IMR-90 (cell line): ENCODE measurements around the gene TOP2A. TPM values are rescaled to one million over a fixed set of nuclear protein-coding genes. Genes with fewer than 3 reads are reported as not detected.

Source experiments
- ATAC-seq: fragments of 200-7000 bp; cut with Tn5 transposase; 2 replicates; pipeline ENCODE4 v1.9.1; 2020; ENCODE audit warnings: low read depth, mild to moderate bottlenecking, moderate library complexity
- BruUV-seq: library from RNA; stranded (reverse); fragments of 400-500 nt; replicated peaks from 2 replicates; lab custom pipeline; 2021; lab: Mats Ljungman, UMichigan
- CTCF ChIA-PET: fragments of 300-600 bp; formaldehyde crosslinking; extraction: SDS; loops from one replicate; lab custom pipeline; 2021; ENCODE audit warnings: antibody characterized with exemption; lab: Yijun Ruan, JAX
- POLR2A ChIA-PET: fragments of 300-600 bp; sonication (Branson Sonifier 250); formaldehyde crosslinking; loops from one replicate; lab custom pipeline; 2022; ENCODE audit warnings: antibody characterized with exemption; ENCODE audit not compliant: unreplicated experiment; lab: Charles Lee
- DNase-seq: peaks from one replicate; pipeline ENCODE4 v3.0.0; 2013
- H2AFZ ChIP-seq: replicated peaks from 2 replicates; pipeline ENCODE3; 2013; ENCODE audit warnings: low read length, mild to moderate bottlenecking; ENCODE audit not compliant: poor library complexity
- H2AK5ac ChIP-seq: 2 replicates; pipeline ENCODE4 v1.6.1; 2013; ENCODE audit warnings: low read depth, low read length, inconsistent platforms
- H2AK9ac ChIP-seq: replicated peaks from 2 replicates; pipeline ENCODE3; 2013; ENCODE audit warnings: mild to moderate bottlenecking, low read depth, low read length, moderate library complexity; ENCODE audit not compliant: poor library complexity
- H2BK120ac ChIP-seq: 2 replicates; pipeline ENCODE4 v1.6.1; 2013; ENCODE audit warnings: low read depth, low read length, inconsistent platforms
- H2BK15ac ChIP-seq: 3 replicates; pipeline ENCODE4 v1.6.1; 2013; ENCODE audit warnings: low read depth, low read length, inconsistent platforms
- H2BK20ac ChIP-seq: 2 replicates; pipeline ENCODE4 v1.6.1; 2013; ENCODE audit warnings: low read depth, mild to moderate bottlenecking, inconsistent platforms, low read length, moderate library complexity
- H2BK5ac ChIP-seq: 2 replicates; pipeline ENCODE4 v1.6.1; 2013; ENCODE audit warnings: mild to moderate bottlenecking, low read depth, low read length, inconsistent platforms; ENCODE audit not compliant: poor library complexity, severe bottlenecking
- H3K14ac ChIP-seq: replicated peaks from 2 replicates; pipeline ENCODE4 v1.6.1; 2013; ENCODE audit warnings: low read depth, low read length, inconsistent platforms
- H3K18ac ChIP-seq: 2 replicates; pipeline ENCODE4 v1.6.1; 2013; ENCODE audit warnings: low read depth, low read length, control low read depth
- H3K23ac ChIP-seq: 2 replicates; pipeline ENCODE4 v1.6.1; 2013; ENCODE audit warnings: low read depth, low read length, inconsistent platforms
- H3K27ac ChIP-seq: 2 replicates; pipeline ENCODE4 v1.5.1; 2013; ENCODE audit warnings: mild to moderate bottlenecking, control low read depth, low read length; ENCODE audit not compliant: insufficient read depth
- H3K27me3 ChIP-seq: 2 replicates; pipeline ENCODE4 v1.6.1; 2013; ENCODE audit warnings: low read length; ENCODE audit not compliant: control insufficient read depth, insufficient read depth
- H3K36me3 ChIP-seq: 2 replicates; pipeline ENCODE4 v1.6.1; 2013; ENCODE audit warnings: low read length, mixed read lengths; ENCODE audit not compliant: control insufficient read depth, insufficient read depth
- H3K4ac ChIP-seq: 2 replicates; pipeline ENCODE4 v1.6.1; 2013; ENCODE audit warnings: low read depth, low read length, inconsistent platforms
- H3K4me1 ChIP-seq: 2 replicates; pipeline ENCODE4 v1.6.1; 2013; ENCODE audit warnings: low read length, mixed read lengths; ENCODE audit not compliant: control insufficient read depth, insufficient read depth
- H3K4me2 ChIP-seq: 2 replicates; pipeline ENCODE4 v1.6.1; 2013; ENCODE audit warnings: low read depth, mild to moderate bottlenecking, control low read depth, low read length, moderate library complexity
- H3K4me3 ChIP-seq: 2 replicates; pipeline ENCODE4 v1.5.1; 2013; ENCODE audit warnings: low read depth, mild to moderate bottlenecking, control low read depth, low read length, moderate library complexity; ENCODE audit not compliant: insufficient read depth
- H3K56ac ChIP-seq: 2 replicates; pipeline ENCODE4 v1.6.1; 2013; ENCODE audit warnings: low read length, inconsistent platforms; ENCODE audit not compliant: insufficient read depth; ENCODE audit errors: extremely low read depth
- H3K79me1 ChIP-seq, 2 experiments: 2 replicates each; pipeline ENCODE4 v1.6.1; 2013; ENCODE audit warnings: low read length in 2 of 2, inconsistent platforms in 1 of 2, low read depth in 1 of 2
- H3K9ac ChIP-seq: 2 replicates; pipeline ENCODE4 v1.6.1; 2013; ENCODE audit warnings: low read depth, low read length, control low read depth
- H3K9me1 ChIP-seq: 2 replicates; pipeline ENCODE4 v1.6.1; 2013; ENCODE audit warnings: low read length, inconsistent platforms; ENCODE audit not compliant: insufficient read depth
- H3K9me3 ChIP-seq: 2 replicates; pipeline ENCODE4 v1.6.1; 2013; ENCODE audit warnings: low read length; ENCODE audit not compliant: control insufficient read depth, insufficient read depth
- H4K20me1 ChIP-seq: 2 replicates; pipeline ENCODE4 v1.6.1; 2013; ENCODE audit warnings: low read length, inconsistent platforms; ENCODE audit not compliant: insufficient read depth
- H4K5ac ChIP-seq: 2 replicates; pipeline ENCODE4 v1.6.1; 2013; ENCODE audit warnings: mild to moderate bottlenecking, low read depth, low read length, control low read depth
- H4K8ac ChIP-seq, 2 experiments: 2 replicates each; pipeline ENCODE4 v1.6.1; 2013; ENCODE audit warnings: low read depth in 2 of 2, low read length in 2 of 2, control low read depth in 1 of 2, inconsistent platforms in 1 of 2
- H4K91ac ChIP-seq: 2 replicates; pipeline ENCODE4 v1.6.1; 2013; ENCODE audit warnings: low read depth, low read length, inconsistent platforms; ENCODE audit not compliant: insufficient read depth
- BHLHE40 ChIP-seq: fragments of 150-350 bp; IDR thresholded peaks from 2 replicates; pipeline ENCODE4 v1.6.1; 2016; ENCODE audit warnings: mild to moderate bottlenecking, low read depth, low read length
- ELK1 ChIP-seq: fragments of 150-350 bp; IDR thresholded peaks from 2 replicates; pipeline ENCODE4 v1.6.1; 2016; ENCODE audit warnings: low read depth, mild to moderate bottlenecking, low read length, moderate library complexity, borderline replicate concordance
- MAZ ChIP-seq: IDR thresholded peaks from 2 replicates; pipeline ENCODE4 v1.6.1; 2012; ENCODE audit warnings: low read depth, mild to moderate bottlenecking, low read length, improper control_type of control experiment, moderate library complexity, borderline replicate concordance
- NFE2L2 ChIP-seq: fragments of 150-350 bp; IDR thresholded peaks from 2 replicates; pipeline ENCODE4 v1.6.1; 2016; ENCODE audit warnings: low read depth, mild to moderate bottlenecking, low read length
- RAD21 ChIP-seq: IDR thresholded peaks from 2 replicates; pipeline ENCODE4 v1.6.1; 2012; ENCODE audit warnings: low read length, improper control_type of control experiment
- RCOR1 ChIP-seq: IDR thresholded peaks from 2 replicates; pipeline ENCODE4 v1.6.1; 2012; ENCODE audit warnings: mild to moderate bottlenecking, low read length, improper control_type of control experiment; ENCODE audit not compliant: insufficient replicate concordance
- SMC3 ChIP-seq: fragments of 150-350 bp; IDR thresholded peaks from 2 replicates; pipeline ENCODE4 v1.6.1; 2016; ENCODE audit warnings: low read depth, mild to moderate bottlenecking, antibody characterized with exemption, low read length, moderate library complexity
- WGBS, 2 experiments: methylation state at CpG; one replicate each; pipeline versions ENCODE4 v1.1.5 to v1.1.7; 2013; ENCODE audit warnings: missing lambda C conversion rate in 2 of 2; ENCODE audit not compliant: insufficient read length in 1 of 2; ENCODE audit errors: extremely low coverage in 2 of 2; 5-methylcytosine and 5-hydroxymethylcytosine counted together
- dilution Hi-C: fragments of 300-500 bp; cut with HindIII; formaldehyde crosslinking; loops from one replicate; pipeline ENCODE4 v1.14.3; 2018; ENCODE audit warnings: low sequenced_read_pairs; ENCODE audit not compliant: unreplicated experiment
- in situ Hi-C: fragments of 300-500 bp; cut with MboI; formaldehyde crosslinking; loops from 3 replicates; pipeline ENCODE4 v1.14.3; 2019; ENCODE audit warnings: low sequenced_read_pairs, inconsistent platforms, mixed read lengths
- intact Hi-C: fragments of 100-400 bp; cut with micrococcal nuclease; formaldehyde crosslinking; loops from 2 replicates; pipeline ENCODE4 v1.10.0; 2022
- polyA plus RNA-seq, 3 experiments: library from polyadenylated mRNA; depleted of rRNA; stranded (reverse); fragments of >200 nt; gene quantifications; 2 replicates each; pipeline ENCODE4 v1.2.3, GENCODE V29; 2012; ENCODE audit warnings: low replicate concordance in 1 of 3
- total RNA-seq: library from RNA; depleted of rRNA; stranded (reverse); fragments of >200 nt; gene quantifications from 2 replicates; pipeline ENCODE4 v1.2.3, GENCODE V29; 2012
- TF ChIP-seq, protein P1 (sequence below): conservative IDR thresholded peaks from 2 replicates; pipeline ENCODE4 v1.5.1; 2012; ENCODE audit warnings: mild to moderate bottlenecking, low read depth, low read length, improper control_type of control experiment

Gene TOP2A
- total and polyA plus RNA-seq, 2 of the 4 experiments (the other 2 are of a cell fraction): 43.4 to 68.5 TPM

DNA sequence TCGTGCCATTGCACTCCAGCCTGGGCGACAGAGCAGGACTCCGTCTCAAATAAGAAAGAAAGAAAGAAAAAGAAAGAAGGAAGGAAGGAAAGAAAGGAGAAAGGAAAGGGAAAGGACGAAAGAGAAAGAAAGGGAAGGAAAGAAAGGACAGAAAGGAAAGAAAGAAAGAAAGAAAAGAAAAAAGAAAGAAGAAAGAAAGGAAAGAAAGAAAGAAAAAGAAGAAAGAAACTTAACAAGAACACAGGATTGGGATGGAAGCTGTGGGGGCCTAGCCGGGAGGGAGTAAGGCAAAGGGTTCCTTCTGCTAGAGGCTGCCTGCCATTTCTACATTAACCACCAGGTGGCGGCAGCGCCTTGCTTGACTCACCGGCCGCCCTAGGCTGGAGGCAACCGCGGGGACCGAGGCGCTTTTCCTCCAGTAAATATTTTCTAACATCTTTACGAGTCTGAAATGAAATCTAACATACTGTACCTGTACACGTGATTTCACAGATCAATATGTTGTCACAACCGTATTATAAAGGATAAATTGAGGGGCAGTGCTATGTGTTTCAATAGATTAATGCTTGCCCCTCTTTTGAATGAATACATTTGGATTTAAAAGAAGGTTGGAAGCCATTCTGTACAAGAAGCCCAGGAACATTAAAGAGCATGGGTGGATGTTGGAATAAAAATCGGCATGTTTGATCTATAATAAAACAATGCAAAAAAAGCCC is 59.2 kb downstream of the TOP2A start:
- Histone ChIP-seq H3K4me2 (peak overlapping the region; percentile 92; the same call in 1 of the 2 replicates), H3K14ac (no peak overlapping the region), H4K5ac (no peak overlapping the region), H4K20me1 (peaks cover 11% of the 10 kb centered on the region; the same call in 1 of the 2 replicates), H3K27me3 (no peaks in the 10 kb centered on the region), H3K27ac (no peak overlapping the region), H3K9me1 (no peaks in the 10 kb centered on the region), H3K9me3 (no peaks in the 10 kb centered on the region), H3K23ac (no peak overlapping the region), H4K8ac (0 out of 4 replicates have a peak overlapping the region, but pooled peaks of 1 of the 2 experiments have one; percentile 26), H3K36me3 (peaks cover 21% of the 10 kb centered on the region; the same call in 1 of the 2 replicates), H2AK5ac (no peak overlapping the region), H3K4ac (no peak overlapping the region), H3K4me1 (no peaks in the 10 kb centered on the region; the same call in 1 of the 2 replicates), H2BK15ac (no peak overlapping the region), H2BK5ac (no peak overlapping the region), H3K9ac (peak overlapping the region; percentile 35; the same call in 1 of the 2 replicates), H2AFZ (no peak overlapping the region), H3K56ac (no peak overlapping the region), H3K4me3 (no peak overlapping the region), H4K91ac (no peak overlapping the region), H2AK9ac (no peak overlapping the region), H2BK20ac (no peak overlapping the region), H3K79me1 (peaks cover 0 to 14% of the 10 kb centered on the region in 2 experiments; a peak in 2 of 4 replicates), H2BK120ac (no peak overlapping the region), H3K18ac (no peak overlapping the region)
- peak; percentile 80 for DNase-seq
- no peak for TF ChIP-seq NFE2L2
- TF ChIP-seq RAD21: peak; percentile 94
- TF ChIP-seq, protein P1, sequence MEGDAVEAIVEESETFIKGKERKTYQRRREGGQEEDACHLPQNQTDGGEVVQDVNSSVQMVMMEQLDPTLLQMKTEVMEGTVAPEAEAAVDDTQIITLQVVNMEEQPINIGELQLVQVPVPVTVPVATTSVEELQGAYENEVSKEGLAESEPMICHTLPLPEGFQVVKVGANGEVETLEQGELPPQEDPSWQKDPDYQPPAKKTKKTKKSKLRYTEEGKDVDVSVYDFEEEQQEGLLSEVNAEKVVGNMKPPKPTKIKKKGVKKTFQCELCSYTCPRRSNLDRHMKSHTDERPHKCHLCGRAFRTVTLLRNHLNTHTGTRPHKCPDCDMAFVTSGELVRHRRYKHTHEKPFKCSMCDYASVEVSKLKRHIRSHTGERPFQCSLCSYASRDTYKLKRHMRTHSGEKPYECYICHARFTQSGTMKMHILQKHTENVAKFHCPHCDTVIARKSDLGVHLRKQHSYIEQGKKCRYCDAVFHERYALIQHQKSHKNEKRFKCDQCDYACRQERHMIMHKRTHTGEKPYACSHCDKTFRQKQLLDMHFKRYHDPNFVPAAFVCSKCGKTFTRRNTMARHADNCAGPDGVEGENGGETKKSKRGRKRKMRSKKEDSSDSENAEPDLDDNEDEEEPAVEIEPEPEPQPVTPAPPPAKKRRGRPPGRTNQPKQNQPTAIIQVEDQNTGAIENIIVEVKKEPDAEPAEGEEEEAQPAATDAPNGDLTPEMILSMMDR: peak; percentile 98
- no peak for TF ChIP-seq RCOR1
- peak; percentile 93 for TF ChIP-seq SMC3
- no peak for TF ChIP-seq ELK1
- peak; percentile 91 for TF ChIP-seq MAZ
- TF ChIP-seq BHLHE40: no peak
- dilution Hi-C loops: no loop called here
- ATAC-seq: peak; percentile 76
- BruUV-seq: no TSS peak
- in situ Hi-C loops: loop anchor here (10.0 to 25.0 kb wide), 3 partner anchors 144 to 1304 kb away; partner anchors contain the start of genes KRT27, KRT28 and WIPF2
- intact Hi-C loops: loop anchor here (1.0 to 5.0 kb wide), 6 partner anchors 57 to 1308 kb away; no protein-coding TSS in a partner anchor
- CTCF ChIA-PET: interaction anchor here (0.7 to 1.3 kb wide), 7 partner anchors 54 to 176 kb away, joined by 3 to 6 read pairs (median 3); no protein-coding TSS in a partner anchor
- 88% methylated on average over 1 of the region's 17 CpGs; no CpG with 5 or more reads in 1 of the 2 experiments for WGBS, 2 experiments
- POLR2A ChIA-PET: interaction anchor here (0.5 kb wide), 1 partner anchor 174 kb away, joined by 5 read pairs; no protein-coding TSS in a partner anchor
